ENCODE measurements around the gene EIF2S1. TPM values are rescaled to one million over a fixed set of nuclear protein-coding genes. Genes with fewer than 3 reads are reported as not detected.
"Not testable (repeated sequence)": the region's sequence is repeated elsewhere in the genome, so short reads cannot be mapped to it uniquely, and the experiment has no call there.

EIF2S1 gene
- polyA plus RNA-seq (ENCODE audit: insufficient read length in 4 of 4), result 100 to 1,000 TPM in 2 of 4 donors, 10 to 100 TPM in 2; 79.1 to 111 (median 101) TPM

DNA sequence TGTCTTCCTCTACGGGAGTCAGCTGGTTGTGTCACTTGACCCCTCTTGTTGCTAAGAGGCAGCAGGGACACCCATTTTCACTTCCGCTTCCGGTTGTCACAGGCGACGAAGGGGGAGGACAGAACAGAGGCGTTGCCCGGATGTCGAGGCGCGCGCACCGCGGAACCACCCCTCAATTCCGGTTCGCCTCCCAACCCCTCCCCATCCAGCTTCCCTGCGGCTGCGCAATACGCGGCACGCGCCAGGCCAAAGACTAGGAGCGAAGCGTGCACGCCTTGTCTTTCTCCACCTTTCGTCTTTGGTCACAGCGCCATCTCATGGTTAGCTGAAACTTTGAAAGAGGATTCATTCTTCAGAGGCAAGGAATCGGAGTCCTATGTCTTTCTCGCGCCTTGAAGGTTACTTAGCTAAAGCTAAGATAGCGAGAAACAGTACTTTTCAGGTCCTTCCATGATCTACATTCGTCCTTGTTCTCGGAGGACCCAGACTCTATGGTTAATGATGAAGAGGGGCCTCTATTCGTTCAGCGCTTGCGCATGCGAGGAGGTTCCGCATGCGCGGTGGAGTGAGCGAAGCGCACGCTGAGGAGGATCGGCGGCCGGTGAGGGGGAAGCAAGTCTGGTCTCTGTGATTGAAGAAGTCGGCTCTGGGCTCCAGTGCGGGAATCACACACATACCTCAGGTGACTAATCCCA is at the start of gene EIF2S1, which contains the start of gene ATP6V1D:
Gene EIF2S1 (plus strand): TSS at position 554 of the 695 bp plus-strand sequence. CDS start 4,440 bp downstream, outside the sequence.
Gene ATP6V1D (minus strand): TSS at position 30 of the 695 bp plus-strand sequence. CDS start 106 bp downstream, outside the sequence.
- peak; percentile 99 to 100 (median 99) for DNase-seq (ENCODE audit: low read depth in 4 of 4, low spot score in 2 of 4)

DNA sequence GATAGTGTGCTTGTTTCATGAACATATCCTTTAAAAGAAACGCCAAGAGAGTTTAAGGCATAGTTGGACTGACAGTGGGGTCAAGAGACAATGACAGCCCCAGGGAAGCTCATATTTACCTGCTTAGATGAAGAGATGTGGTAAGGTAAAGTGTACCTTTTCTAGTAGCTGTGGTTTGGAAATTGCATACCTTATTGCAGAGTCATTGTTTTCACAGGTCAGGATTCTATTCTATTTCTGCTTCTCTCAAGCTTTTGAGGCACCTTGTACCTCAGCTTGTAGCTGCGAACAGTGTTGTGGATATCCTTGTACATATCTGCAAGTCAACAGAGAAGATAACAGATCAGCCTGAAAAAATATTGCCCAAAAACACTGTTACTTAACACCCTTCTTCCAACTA is 48.3 kb upstream of the EIF2S1 start:
- no peak for DNase-seq (ENCODE audit: low read depth in 4 of 4, low spot score in 2 of 4)

DNA sequence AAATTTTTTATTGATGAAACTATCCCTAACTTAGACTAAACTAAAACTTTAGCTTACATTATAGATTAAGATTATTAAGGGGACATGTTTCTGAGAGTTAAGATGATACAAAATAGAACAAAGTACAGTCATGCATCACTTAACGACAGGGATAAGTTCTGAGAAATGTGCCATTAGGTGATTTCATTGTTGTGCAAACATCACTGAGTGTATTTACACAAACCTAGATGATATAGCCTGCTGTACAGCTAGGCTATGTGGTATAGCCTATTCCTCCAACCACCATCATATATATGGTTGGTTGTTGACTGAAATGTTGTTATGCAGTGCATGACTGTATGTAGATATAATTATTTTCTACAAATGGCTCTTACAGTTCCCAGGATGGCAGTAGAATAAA is 47.0 kb upstream of the EIF2S1 start:
- DNase-seq (ENCODE audit: low read depth in 4 of 4, low spot score in 2 of 4), result no peak

DNA sequence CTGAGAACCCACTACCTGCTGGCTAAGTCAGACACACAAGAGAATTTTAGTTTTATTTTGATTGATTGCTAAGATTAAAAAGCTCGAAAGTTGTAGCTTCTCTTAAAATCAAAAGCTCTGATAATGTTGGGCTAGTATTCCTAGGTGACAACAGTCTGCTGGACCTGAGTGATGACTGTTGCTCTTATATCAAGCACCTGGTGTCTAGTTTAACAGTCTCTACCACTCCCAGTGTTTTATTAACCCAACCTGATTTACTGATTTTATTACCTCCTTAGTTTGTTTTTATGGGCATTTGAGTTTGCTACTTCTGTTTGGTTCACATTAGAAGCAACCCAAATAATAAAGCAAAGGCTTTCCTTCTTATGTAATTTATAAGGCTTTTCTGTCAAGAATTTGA is 42.3 kb upstream of the EIF2S1 start:
- DNase-seq (ENCODE audit: low read depth in 4 of 4, low spot score in 2 of 4), result no peak

DNA sequence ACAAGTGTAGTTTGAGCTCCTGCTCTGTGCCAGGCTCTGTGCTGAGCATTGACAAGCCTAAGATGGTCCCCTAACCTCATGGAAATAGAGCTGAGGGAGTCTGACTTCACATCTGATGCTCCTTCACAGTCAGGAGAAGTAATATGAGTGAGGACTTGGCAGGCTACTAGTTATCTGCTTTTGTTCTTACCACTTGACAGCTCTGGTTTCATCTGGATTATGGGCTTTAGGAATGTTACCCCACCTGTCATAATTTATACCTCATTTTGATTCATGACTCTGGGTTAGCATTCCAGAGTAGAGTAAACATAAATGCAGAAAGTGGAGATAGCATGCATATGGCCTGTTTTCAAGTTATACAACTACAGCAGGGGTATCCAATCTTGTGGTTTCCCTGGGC is 41.0 kb upstream of the EIF2S1 start:
- no peak for DNase-seq (ENCODE audit: low read depth in 4 of 4, low spot score in 2 of 4)

DNA sequence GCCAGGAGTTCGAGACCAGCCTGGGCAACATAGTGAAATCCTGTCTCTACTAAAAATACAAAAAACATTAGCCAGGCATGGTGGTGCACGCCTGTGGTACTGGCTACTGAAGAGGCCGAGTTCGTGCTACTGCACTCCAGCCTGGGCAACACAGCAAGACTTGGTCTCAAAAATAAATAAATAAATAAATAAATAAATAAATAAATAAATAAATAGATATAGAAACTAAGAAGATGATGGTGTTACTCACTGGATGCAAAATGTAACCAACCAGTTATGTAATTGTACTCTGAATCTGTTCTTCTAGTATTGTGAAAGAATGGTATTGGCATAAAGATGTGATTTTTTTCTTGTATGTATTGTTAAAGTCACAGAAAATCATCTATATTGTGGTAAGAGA is 30.5 kb upstream of the EIF2S1 start:
- not testable (repeated sequence) for DNase-seq (ENCODE audit: low read depth in 4 of 4, low spot score in 2 of 4)

DNA sequence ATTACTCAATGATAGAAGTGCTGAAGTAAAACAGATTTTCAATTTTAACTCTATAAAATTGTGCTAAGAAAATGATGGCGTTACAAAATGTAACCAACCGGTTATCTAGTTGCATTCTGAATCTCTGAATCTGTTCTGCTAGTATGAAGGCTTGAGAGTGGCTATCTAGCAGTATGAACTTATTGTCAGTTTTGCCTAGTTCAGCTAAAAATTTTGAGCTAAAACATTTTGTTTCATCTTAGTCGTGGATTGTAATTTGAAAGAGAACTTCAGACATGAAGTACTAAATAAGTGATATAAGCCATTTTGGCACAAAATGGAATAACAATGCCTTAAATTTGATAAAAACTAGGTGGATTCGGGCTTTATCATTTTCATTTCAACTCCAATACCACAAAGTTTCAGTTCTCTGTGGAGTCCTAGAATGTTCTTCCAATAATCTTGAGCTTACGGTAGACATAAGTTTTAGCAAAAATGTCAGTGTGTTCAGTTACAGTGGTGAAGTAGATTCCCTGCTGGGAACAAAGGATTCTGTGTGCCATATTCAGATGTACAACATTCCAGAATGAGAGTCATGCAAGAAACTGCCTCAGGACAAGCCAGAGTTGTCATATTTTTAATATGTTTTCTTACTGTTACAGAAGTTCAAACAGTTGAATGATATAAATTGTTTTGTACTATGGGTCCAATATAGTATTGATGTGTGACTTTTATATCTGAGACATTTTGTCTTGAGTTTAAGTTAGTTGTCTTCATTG is 28.6 kb upstream of the EIF2S1 start:
- DNase-seq (ENCODE audit: low read depth in 4 of 4, low spot score in 2 of 4), result no peak

DNA sequence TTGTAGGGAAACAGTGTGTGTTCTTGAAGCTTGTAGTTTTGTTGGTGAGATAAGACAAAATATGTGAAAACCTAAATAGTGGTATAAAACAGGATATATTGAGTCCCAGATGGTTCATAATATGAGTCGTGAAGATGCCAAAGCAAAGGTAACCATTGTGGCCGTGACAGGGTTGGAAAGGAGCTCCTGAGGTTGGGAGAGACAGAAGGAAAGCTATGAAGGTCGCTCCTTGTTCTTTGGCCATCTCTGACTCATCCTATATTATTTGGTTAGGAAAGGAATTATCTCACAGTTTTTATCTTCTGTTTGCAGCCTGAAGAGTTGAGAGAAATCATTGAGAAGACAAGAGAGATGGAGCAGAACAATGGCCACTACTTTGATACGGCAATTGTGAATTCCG is 27.7 kb upstream of the EIF2S1 start:
- no peak for DNase-seq (ENCODE audit: low read depth in 4 of 4, low spot score in 2 of 4)

DNA sequence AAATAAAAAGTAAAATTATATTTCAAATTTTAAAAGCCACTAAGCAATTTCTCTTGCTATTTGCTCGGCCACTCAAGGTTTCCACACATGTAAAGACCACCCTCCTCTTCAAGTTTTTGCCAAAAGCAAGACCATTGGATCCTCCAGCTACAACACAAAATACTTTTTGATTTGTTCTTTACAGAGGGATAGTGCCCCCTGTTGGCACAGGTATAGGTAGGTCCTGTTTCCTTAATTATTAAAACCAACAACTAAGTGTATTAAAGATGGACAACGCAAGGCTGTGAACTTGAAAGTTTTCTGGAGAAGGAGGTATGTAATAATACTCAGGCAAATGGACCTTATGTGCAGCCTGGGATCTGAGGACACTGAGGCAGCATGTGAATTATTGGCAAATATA is 24.3 kb upstream of the EIF2S1 start:
- no peak for DNase-seq (ENCODE audit: low read depth in 4 of 4, low spot score in 2 of 4)

DNA sequence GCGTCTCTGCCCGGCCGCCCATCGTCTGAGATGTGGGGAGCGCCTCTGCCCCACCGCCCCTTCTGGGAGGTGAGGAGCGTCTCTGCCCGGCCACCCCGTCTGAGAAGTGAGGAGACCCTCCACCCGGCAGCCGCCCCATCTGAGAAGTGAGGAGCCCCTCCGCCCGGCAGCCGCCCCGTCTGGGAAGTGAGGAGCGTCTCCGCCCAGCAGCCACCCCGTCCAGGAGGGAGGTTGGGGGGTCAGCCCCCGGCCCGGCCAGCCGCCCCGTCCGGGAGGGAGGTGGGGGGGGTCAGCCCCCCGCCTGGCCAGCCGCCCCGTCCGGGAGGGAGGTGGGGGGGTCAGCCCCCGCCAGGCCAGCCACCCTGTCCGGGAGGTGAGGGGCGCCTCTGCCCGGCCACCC is 18.9 kb upstream of the EIF2S1 start:
- DNase-seq (ENCODE audit: low read depth in 4 of 4, low spot score in 2 of 4), result not testable (repeated sequence)

DNA sequence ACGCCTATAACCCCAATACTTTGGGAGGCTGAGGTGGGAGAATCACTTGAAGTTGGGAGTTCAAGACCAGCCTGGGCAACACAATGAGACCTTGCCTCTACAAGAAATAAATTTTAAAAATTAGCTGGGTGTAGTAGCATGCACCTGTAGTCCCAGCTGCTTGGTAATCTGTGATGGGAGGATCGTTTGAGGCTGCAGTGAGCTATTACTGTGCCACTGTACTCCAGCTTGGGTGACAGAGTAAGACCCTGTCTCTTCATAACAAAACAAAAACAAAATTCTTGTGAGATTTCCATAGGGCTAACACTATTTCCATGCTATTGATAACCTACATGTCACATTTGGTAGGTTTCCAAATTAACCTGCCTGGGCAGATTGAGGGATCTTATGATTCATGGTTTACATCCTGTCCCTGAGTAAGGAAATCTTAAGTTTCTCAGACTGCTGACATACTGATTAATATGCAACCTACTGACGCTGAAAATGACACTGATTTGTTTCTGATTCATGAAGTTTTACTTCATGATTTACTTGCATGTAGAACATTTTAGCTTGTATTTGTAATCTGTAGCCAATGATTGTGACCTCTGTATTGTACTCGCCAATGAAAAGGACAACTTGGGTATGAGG is 16.4 kb upstream of the EIF2S1 start:
- DNase-seq (ENCODE audit: low read depth in 4 of 4, low spot score in 2 of 4), result no peak

DNA sequence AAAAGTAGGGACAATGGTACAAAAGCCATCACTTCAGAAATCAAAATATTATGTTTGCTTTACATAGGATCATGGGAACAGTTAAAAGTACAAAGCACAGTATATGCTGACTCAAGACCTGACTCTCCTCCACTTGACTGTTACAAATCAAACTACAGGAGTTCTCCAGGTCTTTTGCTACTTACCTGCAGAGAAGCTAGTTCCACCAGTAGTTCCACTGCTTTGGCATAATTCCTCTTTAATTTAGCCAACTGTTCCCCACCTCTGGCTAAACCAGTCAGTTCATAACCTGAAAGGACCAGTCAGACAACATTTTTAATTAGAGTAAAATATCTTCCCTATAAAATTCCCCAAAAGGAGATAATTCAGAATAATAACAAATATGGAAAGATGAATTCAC is 14.5 kb upstream of the EIF2S1 start:
- DNase-seq (ENCODE audit: low read depth in 4 of 4, low spot score in 2 of 4), result no peak

DNA sequence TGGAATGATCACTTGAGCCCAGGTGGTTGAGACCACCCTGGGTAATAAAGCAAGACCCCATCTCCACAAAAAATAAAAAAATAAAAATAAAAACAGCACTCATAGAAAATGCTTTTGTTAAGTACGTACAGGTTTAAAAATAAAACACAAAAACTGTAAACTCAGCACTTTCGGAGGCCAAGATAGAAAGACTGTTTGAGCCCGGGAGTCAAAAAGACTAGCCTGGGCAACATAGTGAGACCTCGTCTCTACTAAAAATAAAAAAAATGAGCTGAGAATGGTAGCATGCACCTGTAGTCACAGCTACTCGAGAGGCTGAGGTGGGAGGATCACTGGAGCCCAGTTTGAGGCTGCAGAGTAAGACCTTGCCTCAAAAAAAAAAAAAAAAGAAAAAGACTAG is 8.1 kb upstream of the EIF2S1 start:
- DNase-seq (ENCODE audit: low read depth in 4 of 4, low spot score in 2 of 4), result no peak

DNA sequence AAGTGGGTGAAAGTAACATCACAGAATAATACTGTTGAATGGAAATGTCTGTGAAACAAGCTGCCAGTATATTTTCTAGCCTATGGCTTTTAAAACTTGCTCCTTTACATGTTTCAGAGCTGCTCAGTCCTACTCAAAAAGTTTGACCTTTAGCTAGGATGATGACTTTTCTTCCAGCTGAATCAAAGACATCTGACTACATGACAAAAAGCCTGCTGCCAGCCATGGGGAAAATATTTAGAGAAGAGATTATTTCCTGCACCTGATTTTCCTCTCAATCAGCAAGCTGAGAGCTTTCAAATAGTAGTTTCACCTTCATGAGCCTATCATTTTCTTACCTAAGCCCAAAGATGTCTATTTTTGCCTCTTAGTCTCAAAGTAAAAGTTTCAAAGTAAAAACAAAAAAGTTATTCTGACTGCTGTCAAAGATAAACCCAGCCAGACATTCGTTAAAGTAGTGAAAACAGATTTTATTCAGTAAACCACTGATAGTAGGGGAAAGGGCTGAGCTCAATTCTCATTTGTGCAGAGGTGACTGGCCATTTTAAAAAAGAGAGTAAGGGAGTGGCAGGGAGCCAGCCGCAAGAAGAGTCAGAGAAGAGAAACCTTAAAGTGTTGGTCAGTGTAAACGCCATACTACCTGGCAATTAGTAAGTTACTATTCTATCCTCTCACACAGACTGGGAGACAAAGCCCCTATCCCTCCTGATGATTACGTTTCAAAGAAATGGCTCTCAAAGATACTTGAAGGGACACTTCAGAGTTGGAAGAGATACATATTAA is 2.8 kb upstream of the EIF2S1 start:
- DNase-seq (ENCODE audit: low read depth in 4 of 4, low spot score in 2 of 4), result no peak

DNA sequence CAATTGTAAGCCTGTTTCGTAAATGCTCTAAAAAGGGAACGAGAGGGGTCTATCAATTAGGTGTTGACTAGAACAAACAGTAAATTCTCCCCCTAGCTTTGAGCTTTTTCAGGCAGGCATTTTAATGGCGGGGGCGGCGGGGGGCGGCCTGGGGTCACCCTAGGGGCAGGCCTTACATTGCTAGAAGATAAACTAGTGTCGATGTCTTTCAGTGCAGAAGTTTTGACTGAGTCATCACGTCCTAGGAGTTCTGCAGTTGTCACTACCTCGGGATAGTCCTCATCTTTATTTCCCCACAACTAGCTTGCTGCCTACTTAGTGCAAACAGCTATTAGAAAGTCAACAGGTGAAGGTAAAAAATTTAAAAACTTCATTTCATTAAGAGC is 2.2 kb upstream of the EIF2S1 start:
- DNase-seq (ENCODE audit: low read depth in 4 of 4, low spot score in 2 of 4), result no peak

DNA sequence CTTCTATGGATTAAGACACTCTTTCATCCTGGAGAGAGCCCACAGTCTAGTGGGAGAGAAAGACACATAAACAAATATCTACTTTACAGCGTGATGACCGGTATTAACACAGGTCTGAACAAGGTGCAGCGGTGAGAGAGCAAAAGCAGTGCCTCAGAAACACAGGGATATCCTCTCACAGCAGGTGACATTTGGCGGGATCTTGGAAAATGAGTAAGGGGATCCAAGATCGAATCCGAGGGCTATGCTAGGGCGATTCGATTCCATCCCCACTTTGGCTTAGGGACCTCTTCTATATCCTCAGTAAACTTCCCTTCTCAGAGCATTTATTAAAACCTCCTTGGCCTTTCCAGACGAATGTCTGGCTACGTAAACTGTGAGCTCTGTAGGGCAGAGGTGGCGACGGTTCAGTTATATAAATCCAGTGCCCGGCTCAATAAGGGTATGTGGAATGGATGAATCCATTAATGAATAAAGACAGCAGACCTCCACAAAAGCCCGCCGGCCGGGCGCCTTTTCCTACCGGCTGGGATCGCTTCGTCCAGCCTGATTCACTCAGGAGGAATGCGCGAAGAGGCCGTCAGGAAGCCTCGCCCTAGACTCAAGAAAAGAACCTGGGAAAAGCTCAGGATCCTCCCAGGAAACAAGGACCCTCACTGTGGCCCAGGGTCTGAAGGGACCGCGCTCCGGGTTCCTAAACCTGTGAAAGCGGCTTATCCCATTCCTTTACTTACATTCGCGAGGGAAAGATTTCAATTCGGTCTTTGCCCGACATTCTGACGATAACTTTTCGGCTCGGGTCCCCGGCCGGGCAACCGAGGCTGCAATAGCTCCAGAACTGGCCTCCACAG is 979 bp upstream of the EIF2S1 start:
- peak in 2 of 4 donors; percentile 2 to 13 for DNase-seq (ENCODE audit: low read depth in 4 of 4, low spot score in 2 of 4)

DNA sequence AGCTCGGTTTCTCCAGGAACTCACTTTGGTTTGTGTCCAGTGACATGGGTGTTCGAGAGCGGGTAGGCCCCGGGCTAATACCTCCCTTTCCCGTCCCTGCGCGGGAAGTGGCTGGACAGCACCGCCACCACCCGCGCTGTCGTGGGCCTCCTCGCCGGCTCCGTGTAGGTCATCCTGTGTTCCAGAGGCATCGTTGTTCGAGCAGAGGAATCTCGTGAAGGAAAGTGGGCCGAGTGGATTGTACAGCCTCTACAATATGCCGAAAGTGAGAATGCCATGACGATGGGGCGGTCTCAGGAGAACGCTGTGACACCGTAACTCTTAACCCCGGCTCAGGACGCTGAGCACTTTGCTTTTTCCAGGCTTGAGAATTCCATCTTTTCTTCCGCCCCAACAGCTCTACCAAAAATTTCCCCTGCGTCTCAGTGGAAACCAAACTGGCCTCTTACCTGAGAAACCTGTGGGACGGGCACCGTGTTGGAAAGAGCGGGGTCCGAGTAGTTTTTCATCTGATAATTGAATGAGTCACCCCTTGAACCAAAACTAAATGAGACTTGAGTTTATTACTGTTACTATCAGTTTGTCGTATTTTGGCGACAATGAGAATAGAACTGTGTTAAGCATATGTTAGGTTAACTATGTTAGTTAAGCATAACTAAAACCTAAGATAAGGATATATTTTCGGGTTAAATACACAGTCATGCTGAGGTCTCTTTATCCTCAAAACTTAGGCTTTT is 510 bp downstream of the EIF2S1 start:
- DNase-seq (ENCODE audit: low read depth in 4 of 4, low spot score in 2 of 4), result peak in 2 of 4 donors; percentile 2 to 6

DNA sequence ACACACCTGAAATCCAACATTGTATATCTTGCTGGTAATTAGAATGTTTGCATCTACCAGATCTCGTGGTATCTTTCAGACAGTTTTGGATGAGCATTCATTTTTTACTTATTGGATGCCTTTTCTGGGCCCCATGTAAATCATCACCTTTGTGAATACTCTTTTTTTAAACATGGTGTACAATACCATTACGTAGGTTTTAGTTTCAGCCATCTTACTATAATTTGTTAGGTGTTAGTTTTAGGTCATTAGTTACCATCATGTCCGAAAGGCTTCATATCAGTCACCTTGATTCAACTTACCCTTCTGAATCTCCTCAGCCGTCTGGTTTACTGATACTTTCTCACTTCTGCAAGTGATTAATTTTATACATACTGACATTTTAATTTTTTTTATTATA is 5.3 kb downstream of the EIF2S1 start:
- DNase-seq (ENCODE audit: low read depth in 4 of 4, low spot score in 2 of 4), result no peak

DNA sequence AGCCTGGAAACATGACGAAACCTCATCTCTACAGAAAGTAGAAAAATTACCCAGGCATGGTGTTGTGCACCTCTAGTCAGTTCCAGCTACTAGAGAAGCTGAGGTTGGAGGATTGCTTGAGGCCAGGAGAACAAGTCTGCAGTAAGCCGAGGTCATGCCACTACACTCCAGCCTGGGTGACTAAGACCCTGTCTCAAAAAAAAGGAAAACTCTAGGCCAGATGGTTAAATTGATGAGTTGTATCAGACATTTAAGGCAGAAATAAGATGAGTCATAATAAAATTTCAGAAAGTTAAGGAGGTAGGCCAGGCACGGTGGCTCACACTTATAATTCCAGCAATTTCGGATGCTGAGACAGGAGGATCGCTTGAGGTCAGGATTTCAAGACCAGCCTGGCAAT is 10.7 kb downstream of the EIF2S1 start:
- DNase-seq (ENCODE audit: low read depth in 4 of 4, low spot score in 2 of 4), result no peak
